Measurements from ENCODE around the gene DARS2.
"Not testable (repeated sequence)": the region's sequence is repeated elsewhere in the genome, so short reads cannot be mapped to it uniquely, and the experiment has no call there.

The DARS2 gene

DNA sequence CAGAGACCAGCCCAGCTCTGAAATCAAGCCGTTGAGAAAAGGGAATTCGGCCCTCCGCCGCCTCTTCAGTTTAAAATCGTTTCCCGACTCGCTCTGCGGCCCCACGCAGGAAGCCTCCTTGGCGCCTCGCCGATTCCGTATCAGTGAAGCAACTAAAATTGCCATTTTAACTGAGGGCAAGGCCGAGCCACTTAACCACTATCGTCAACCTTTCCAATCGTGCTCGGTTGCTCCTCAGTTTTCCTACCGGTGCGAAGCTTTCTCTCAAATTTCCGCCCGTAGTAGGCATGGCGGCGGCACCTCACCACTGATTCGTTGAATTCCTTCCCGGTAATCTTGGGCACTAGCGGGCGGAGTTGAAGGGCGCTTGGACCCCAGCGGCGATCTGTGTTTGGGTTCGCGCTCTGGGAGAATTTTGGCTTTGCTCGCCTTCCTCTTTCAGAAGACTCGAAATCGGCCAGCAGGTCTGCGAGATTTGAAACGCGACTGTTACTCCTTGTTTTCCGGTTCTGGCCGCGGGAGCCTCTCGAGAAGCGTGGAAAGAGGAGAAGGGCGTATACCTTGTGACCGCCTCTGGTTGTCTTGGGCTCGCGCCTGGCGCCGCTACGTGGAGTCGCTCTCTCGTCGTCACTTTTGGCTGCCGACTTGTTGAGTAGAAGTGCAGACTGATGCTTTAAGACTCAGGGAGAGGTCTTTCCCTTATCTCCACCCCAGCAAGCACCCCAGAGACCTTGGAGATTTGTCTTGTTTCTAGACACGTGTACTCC, at the start of gene DARS2, which contains the start of gene CENPL:
Gene DARS2, plus strand, starts transcription at position 359 of the 767 bp plus-strand sequence. CDS start 557 bp downstream, outside the sequence.
Gene CENPL, minus strand, starts transcription at position 569 of the 767 bp plus-strand sequence. CDS start 13,584 bp downstream, outside the sequence.
- peak; percentile 99 for DNase-seq (ENCODE audit: low spot score)

DNA sequence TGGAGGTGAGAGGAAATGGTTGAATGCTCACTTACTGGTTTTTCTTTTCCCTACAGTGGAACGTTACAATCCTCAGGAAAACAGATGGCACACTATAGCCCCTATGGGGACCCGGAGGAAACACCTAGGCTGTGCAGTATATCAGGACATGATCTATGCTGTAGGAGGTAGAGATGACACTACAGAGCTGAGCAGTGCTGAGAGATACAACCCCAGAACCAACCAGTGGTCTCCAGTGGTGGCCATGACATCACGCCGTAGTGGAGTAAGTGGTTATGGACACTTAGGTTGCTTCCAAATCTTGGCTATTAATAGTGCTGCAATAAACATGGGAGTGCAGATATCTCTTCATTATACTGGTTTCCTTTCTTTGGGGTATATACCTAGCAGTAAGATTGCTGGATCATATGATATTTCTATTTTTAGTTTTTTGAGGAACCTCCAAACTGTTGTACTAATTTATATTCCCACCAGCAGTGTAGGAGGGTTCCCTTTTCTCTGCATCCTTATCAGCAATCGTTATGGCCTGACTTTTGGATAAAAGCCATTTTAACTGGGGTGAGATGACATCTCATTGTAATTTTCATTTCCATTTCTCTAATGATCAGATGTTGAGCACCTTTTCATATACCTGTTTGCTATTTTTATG, 48.8 kb upstream of the DARS2 start:
- DNase-seq (ENCODE audit: low spot score) = no peak

GRCh38 chr1:173779936-173780335, 44.5 kb upstream of the DARS2 start:
- no peak for DNase-seq (ENCODE audit: low spot score)

DNA sequence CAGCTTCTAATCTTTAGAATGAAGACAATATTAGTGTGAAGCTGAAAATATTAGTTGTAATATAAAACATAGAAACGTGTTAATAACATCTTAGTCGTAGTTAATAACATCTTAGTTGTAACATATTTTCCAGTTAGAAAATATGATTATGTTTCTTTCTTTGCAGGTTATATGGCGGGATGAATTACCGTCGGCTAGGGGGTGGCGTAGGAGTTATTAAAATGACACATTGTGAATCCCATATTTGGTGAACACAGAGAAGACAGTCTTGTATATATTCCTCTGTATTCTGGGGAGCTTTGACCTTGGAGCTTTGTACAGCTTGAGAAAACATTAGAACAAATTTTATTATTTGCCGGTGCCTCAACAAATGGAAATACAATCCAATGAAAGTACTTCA, 39.5 kb upstream of the DARS2 start:
- DNase-seq (ENCODE audit: low spot score) = no peak

- DNase-seq (ENCODE audit: low spot score) = no peak
Observed at GRCh38 chr1:173789841-173790240, 34.6 kb upstream of the DARS2 start.

DNA sequence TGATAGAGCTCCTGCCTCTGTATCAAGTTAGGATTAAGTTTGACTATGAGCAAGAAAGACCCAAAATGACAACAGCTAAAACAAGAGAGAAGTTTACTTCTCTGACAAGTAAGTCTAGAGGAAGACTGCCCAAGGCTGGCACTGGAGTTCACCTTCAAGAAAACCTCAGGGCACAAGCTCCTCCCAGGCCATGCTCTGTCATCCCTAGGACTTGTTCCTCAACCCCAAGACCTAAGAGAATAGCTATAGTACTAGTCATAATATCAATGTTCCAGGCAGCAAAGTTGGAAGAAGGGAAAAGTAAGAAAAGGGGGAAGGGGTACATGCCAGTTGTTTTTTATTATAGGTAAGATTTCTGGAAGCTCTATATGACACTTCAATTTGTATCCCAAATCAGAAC, 26.4 kb upstream of the DARS2 start:
- no peak for DNase-seq (ENCODE audit: low spot score)

GRCh38 chr1:173799995-173800394, 24.5 kb upstream of the DARS2 start:
- not testable (repeated sequence) for DNase-seq (ENCODE audit: low spot score)

GRCh38 chr1:173802961-173803360, 21.5 kb upstream of the DARS2 start:
- DNase-seq (ENCODE audit: low spot score) = no peak

GRCh38 chr1:173813654-173814053, 10.8 kb upstream of the DARS2 start:
- DNase-seq (ENCODE audit: low spot score) = not testable (repeated sequence)

GRCh38 chr1:173818459-173818858, 6.0 kb upstream of the DARS2 start:
- no peak for DNase-seq (ENCODE audit: low spot score)

DNA sequence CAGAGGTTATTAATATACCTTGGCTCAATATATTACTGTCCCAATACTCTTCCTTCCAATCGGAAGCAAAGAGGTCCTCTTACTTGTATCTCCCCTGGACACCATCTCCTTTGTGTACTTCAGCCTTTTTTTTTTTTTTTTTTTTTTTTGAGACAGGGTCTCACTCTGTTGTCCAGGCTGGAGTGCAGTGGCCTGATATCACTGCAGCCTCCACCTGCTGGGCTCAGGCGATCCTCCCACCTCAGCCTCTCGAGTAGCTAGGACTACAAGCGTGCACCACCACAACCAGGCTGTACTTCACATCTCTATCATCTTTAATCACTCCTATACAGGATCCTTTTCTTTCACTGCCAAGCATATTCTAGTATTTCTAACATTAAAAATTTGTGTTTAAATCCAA, 2.8 kb upstream of the DARS2 start:
- no peak for DNase-seq (ENCODE audit: low spot score)

DNA sequence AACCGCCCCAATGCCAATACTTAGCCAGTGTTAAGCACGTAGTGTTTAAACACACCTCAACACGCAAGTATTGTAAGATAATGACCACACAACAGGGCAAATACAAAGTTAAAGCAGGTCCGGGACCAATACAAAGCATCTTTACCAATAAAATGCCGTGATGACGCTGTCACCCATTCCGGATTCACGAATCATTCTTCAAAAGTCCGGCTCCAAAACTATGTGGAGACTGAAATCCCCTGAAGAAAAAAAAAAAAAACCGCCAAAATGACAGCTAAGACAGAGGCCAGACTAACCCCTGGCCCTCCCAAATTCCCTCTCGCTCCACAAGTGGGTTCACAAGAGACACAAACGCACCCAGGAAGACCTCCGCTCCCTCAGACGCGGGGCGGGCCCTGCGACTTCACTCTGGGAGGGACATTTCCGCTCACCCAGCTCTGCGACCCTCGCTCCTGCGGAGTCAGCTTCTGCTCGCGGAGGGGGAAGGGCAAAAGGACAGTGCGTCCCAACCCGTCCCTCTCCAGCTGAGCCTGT, 625 bp upstream of the DARS2 start:
- DNase-seq (ENCODE audit: low spot score) = no peak

DNA sequence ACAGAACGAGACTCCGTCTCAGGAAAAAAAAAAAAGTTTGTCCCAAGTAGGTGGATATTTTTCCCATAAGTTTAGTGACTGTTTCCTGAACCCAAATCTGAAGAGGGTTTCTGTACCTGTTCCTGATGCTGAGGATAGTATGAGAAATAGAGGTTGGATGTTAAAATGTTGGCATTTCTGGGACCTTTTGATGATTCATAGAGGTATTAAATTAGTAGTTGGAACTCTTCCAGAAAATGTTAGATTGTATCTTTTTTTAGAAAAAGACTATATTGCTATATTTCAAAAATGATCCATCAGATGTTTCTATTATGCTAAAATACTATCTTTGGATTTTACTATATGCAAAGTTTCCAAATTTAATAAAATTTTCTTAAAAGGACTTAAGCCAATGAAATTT, 3.1 kb downstream of the DARS2 start:
- DNase-seq (ENCODE audit: low spot score) = no peak

- no peak for DNase-seq (ENCODE audit: low spot score)
Observed at GRCh38 chr1:173832748-173833147, 8.3 kb downstream of the DARS2 start.

DNA sequence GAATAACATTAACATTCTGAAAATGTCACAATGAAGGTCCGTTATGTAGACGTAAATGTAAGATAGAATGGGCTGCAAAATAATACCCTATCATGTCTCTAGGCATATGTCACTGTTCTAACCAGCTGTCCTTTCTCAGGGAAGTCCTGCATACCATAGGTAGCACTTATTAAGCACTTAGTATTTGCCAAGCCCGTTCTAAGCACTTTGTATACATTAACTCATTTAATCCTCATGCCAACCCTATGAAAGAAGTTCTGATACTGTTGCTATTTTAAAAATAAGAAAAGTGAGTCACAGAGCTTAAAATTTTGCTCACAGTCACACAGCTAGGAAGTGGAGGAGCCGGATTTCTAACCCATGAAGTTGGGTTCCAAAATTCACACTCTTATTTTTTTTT, 27.6 kb downstream of the DARS2 start:
- DNase-seq (ENCODE audit: low spot score) = no peak

DNA sequence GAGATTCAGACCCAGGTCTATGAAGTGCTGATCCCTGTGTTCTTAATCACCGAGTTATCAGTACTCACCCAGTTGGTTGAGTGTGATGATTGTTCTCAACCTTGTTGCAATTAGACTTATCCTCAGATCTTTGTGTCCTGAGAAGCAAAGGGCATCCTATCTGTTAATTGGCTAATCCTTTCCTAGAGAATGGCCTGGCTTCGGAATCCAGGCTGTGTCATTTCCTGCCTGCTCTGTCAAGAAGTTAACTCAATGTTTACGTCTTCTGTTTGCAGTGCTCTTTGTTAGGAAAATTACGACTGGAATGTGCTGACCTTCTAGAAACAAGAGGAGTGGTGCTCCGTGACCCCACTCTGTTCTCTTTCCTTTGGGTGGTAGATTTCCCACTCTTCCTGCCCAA, 28.6 kb downstream of the DARS2 start:
- DNase-seq (ENCODE audit: low spot score) = no peak

- DNase-seq (ENCODE audit: low spot score) = no peak
Observed at GRCh38 chr1:173856014-173856413, 31.5 kb downstream of the DARS2 start.

GRCh38 chr1:173856903-173857302, 32.4 kb downstream of the DARS2 start:
- no peak for DNase-seq (ENCODE audit: low spot score)

DNA sequence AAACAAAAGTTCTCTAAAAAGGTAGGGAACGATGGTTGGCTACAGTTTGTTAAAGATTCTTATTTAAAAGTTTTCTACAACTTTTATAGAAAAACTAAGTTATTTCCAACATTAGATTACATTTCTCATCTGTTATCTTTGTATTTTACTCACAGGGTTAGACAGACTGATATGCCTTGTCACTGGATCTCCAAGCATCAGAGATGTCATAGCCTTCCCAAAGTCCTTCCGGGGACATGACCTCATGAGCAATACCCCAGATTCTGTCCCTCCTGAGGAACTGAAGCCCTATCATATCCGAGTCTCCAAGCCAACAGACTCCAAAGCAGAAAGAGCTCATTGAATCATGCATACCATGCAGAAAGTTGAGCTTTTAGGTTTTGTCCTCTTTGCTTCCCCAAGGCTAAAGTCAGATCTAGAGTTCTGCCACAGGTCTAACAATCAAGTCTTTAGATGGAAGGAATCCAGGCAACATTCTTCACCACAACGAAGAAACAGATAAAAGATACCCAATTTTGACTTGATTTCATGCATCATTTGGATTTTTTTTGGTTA, 33.0 kb downstream of the DARS2 start:
- DNase-seq (ENCODE audit: low spot score) = no peak

GRCh38 chr1:173859547-173859946, 35.1 kb downstream of the DARS2 start:
- not testable (repeated sequence) for DNase-seq (ENCODE audit: low spot score)

DNA sequence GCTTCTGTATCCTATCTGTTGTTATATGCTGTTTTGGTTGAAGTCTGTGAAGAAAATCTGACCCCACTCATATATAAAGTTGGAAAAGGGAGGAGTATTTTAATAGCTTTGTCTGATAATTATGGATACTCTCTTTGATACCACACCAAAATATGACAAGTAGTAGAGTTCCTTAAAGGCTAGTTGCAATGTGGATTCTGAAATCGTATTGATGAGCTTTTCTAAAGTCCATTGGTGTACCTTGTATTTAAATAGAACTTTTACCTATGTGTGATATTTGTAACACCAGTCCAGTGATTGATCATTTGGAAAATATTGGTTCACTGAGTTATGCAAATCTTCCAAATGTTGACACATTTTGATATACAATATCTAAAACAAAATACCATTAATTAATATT, 35.6 kb downstream of the DARS2 start:
- no peak for DNase-seq (ENCODE audit: low spot score)

DNA sequence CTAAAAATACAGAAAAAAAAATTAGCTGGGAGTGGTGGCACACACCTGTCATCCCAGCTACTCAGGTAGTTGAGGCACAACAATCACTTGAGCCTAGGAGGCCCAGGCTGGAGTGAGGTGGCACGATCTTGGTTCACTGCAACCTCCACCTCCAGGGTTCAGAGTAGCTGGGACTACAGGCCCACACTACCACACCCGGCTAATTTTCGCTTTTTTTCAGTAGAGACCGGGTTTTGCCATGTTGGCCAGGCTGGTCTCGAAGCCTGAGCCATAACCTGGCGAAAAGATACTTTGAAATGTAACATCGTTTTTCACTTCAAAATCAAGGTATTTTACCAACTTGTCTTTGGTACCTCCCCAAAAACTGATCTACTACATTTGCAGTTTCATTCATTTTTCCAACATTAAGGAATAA, 37.3 kb downstream of the DARS2 start:
- DNase-seq (ENCODE audit: low spot score) = peak; percentile 74
